ENCODE results near the gene DNM1. TPM values are rescaled to one million over a fixed set of nuclear protein-coding genes. Genes with fewer than 3 reads are reported as not detected.

DNM1 gene
- total RNA-seq, 5 donors from 2014 or later (not counting 1 experiment from before 2014, with no cell fraction given), result 0.95 to 3.0 (median 1.8) TPM

DNA sequence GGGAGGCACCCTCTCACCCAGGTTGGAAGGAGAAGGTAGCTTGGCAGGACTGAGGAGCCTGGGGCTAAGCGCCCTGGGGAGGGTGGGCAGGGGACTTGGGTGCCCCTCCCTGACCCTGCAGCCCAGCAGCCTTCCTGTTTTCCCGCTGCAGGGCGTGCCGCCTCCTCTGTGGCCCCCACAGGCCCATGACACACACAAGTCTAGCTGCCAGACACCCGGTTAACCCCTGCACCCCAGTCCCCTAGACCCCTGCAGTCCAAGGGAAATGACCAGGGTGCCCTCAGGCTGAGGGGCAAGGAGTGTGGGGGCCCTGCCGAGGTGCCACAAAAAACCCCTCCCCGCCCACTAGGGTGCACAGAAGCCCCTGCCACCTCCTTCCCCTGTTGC, 39.6 kb downstream of the DNM1 start:
- ChIA-PET POLR2A (no interaction called here), CTCF (interaction anchor here (0.6 kb wide), 2 partner anchors 59 to 811 kb away, joined by 3 to 4 read pairs; no protein-coding TSS in a partner anchor)
- peaks cover 5 to 9% (median 6%) of the 10 kb centered on the region in 3 donors for H3K4me1 Mint-ChIP-seq
- no peak overlapping the region for H3K4me3 ChIP-seq (ENCODE audit: control insufficient read depth in 1 of 2, extremely low read depth in 1 of 2, low read length in 1 of 2)
- H3K27me3 Mint-ChIP-seq, result peaks cover 15 to 25% of the 10 kb centered on the region in 2 donors
- no peaks in the 10 kb centered on the region for H3K9me3 ChIP-seq
- 66% methylated on average over 4 of the region's 7 CpGs for WGBS (ENCODE audit: insufficient coverage)
- H3K36me3 ChIP-seq (ENCODE audit: control insufficient read depth in 2 of 2, extremely low read depth in 1 of 2, insufficient read depth in 1 of 2, low read length in 1 of 2), result no peaks in the 10 kb centered on the region
- no peaks in the 10 kb centered on the region for H3K9me3 Mint-ChIP-seq
- H3K36me3 Mint-ChIP-seq, result no peaks in the 10 kb centered on the region
- H3K27me3 ChIP-seq (replicated peaks in 1 of 2; ENCODE audit: control insufficient read depth in 2 of 2, extremely low read depth in 1 of 2, insufficient read depth in 2 of 2, low read length in 1 of 2), result peaks cover 0 to 62% of the 10 kb centered on the region in 2 experiments
- DNase-seq, result no peak
- no peak overlapping the region for H3K27ac Mint-ChIP-seq
- no peak overlapping the region for H3K27ac ChIP-seq (ENCODE audit: low read length)
- H3K4me1 ChIP-seq (ENCODE audit: control insufficient read depth in 1 of 2, extremely low read depth in 1 of 2, insufficient read depth in 2 of 2, low read length in 2 of 2), result peaks cover 0 to 7% of the 10 kb centered on the region in 2 experiments
- no peak for ATAC-seq (replicated peaks in 1 of 4)
- H3K4me3 Mint-ChIP-seq, result no peak overlapping the region

GRCh38 chr9:128243215-128244018, 40.2 kb downstream of the DNM1 start:
- no peaks in the 10 kb centered on the region for H3K9me3 Mint-ChIP-seq
- Histone ChIP-seq H3K27me3 (replicated peaks in 1 of 2; ENCODE audit: control insufficient read depth in 2 of 2, extremely low read depth in 1 of 2, insufficient read depth in 2 of 2, low read length in 1 of 2) (peaks cover 0 to 62% of the 10 kb centered on the region in 2 experiments), H3K4me1 (ENCODE audit: control insufficient read depth in 1 of 2, extremely low read depth in 1 of 2, insufficient read depth in 2 of 2, low read length in 2 of 2) (peaks cover 0 to 7% of the 10 kb centered on the region in 2 experiments), H3K36me3 (ENCODE audit: control insufficient read depth in 2 of 2, extremely low read depth in 1 of 2, insufficient read depth in 1 of 2, low read length in 1 of 2) (no peaks in the 10 kb centered on the region), H3K4me3 (ENCODE audit: control insufficient read depth in 1 of 2, extremely low read depth in 1 of 2, low read length in 1 of 2) (no peak overlapping the region), H3K9me3 (no peaks in the 10 kb centered on the region), H3K27ac (ENCODE audit: low read length) (no peak overlapping the region)
- WGBS (ENCODE audit: insufficient coverage), result 30% methylated on average over 7 of the region's 13 CpGs
- POLR2A ChIA-PET, result no interaction called here
- peaks cover 5 to 9% (median 6%) of the 10 kb centered on the region in 3 donors for H3K4me1 Mint-ChIP-seq
- no peaks in the 10 kb centered on the region for H3K36me3 Mint-ChIP-seq
- no peak overlapping the region for H3K27ac Mint-ChIP-seq
- CTCF ChIA-PET, result no interaction called here
- no peak for DNase-seq
- ATAC-seq (replicated peaks in 1 of 4), result no peak
- H3K4me3 Mint-ChIP-seq, result no peak overlapping the region
- H3K27me3 Mint-ChIP-seq, result peaks cover 15 to 25% of the 10 kb centered on the region in 2 donors

- POLR2A ChIA-PET, result no interaction called here
- H3K4me1 ChIP-seq (ENCODE audit: control insufficient read depth in 1 of 2, extremely low read depth in 1 of 2, insufficient read depth in 2 of 2, low read length in 2 of 2), result peaks cover 0 to 7% of the 10 kb centered on the region in 2 experiments
- CTCF ChIA-PET, result no interaction called here
- H3K27me3 Mint-ChIP-seq, result peaks cover 15 to 25% of the 10 kb centered on the region in 2 donors
- H3K9me3 Mint-ChIP-seq, result no peaks in the 10 kb centered on the region
- WGBS (ENCODE audit: insufficient coverage), result 45% methylated on average over 6 of the region's 13 CpGs
- no peak overlapping the region for H3K27ac Mint-ChIP-seq
- H3K4me1 Mint-ChIP-seq, result peaks cover 5 to 9% (median 6%) of the 10 kb centered on the region in 3 donors
- DNase-seq, result no peak
- H3K27ac ChIP-seq (ENCODE audit: low read length), result no peak overlapping the region
- no peak overlapping the region for H3K4me3 ChIP-seq (ENCODE audit: control insufficient read depth in 1 of 2, extremely low read depth in 1 of 2, low read length in 1 of 2)
- H3K36me3 ChIP-seq (ENCODE audit: control insufficient read depth in 2 of 2, extremely low read depth in 1 of 2, insufficient read depth in 1 of 2, low read length in 1 of 2), result no peaks in the 10 kb centered on the region
- no peak overlapping the region for H3K4me3 Mint-ChIP-seq
- H3K27me3 ChIP-seq (replicated peaks in 1 of 2; ENCODE audit: control insufficient read depth in 2 of 2, extremely low read depth in 1 of 2, insufficient read depth in 2 of 2, low read length in 1 of 2), result peaks cover 0 to 62% of the 10 kb centered on the region in 2 experiments
- H3K9me3 ChIP-seq, result no peaks in the 10 kb centered on the region
- H3K36me3 Mint-ChIP-seq, result no peaks in the 10 kb centered on the region
- ATAC-seq (replicated peaks in 1 of 4), result no peak
Observed at GRCh38 chr9:128244091-128244836, 41.1 kb downstream of the DNM1 start.

DNA sequence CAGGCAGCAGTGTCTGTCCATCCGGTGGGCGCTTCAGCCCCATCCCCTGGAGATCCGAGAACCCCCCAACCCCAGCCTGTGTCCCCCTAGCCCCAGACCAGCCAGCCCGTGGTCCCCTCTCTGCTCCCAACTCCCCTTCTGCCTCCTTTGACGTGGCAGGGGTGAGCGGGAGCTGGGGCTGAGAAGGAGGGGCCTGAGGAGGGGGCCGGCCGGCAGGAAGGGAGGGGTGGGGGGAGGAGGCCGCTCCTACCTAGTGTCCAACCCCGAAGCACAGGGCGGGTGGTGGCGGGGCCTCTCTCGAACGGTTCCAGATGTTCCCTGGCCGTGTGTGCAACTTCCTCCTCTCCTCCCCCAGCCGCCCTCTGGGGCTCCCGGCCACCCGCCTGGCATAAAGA, 41.7 kb downstream of the DNM1 start:
- Mint-ChIP-seq H3K27ac (no peak overlapping the region), H3K4me3 (no peak overlapping the region)
- no peak for ATAC-seq (replicated peaks in 1 of 4)

DNA sequence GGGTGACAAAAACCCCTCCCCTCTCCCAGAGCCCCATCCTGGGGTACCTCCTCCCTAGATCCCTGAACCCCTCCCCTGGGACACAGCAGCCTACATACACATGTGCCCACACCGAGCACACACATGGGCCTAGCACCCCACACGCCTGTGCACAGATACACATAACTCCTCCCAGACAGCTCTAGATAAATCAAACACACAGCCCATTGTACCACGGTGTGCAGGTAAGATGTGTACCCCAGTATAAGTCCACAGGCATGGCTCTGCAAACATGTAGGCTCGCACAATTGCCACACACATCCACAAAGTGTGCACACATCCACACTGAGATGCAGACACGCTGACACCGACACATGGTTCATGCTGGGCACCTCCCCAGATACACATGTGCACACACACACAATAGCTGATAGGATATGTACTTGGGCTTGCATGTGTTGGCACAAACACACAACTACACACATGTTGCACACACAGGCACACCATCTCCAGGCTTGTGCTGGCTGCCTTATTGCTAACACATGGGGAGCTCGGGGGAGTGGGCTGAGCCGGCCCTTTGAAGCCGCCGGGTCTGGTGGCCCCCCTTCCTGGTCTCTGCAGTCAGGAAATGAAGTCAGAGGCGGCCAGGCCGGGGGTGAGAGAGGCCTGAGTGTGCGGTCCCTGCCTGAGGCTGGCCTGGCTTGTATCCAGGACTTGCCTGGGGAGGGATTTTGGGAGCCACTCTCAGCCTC, 42.4 kb downstream of the DNM1 start:
- Mint-ChIP-seq H3K4me1 (peaks cover 11 to 15% (median 14%) of the 10 kb centered on the region in 3 donors), H3K4me3 (no peak overlapping the region), H3K36me3 (no peaks in the 10 kb centered on the region), H3K27ac (no peak overlapping the region), H3K27me3 (peaks cover 15 to 23% of the 10 kb centered on the region in 2 donors), H3K9me3 (no peaks in the 10 kb centered on the region)
- Histone ChIP-seq H3K4me1 (ENCODE audit: control insufficient read depth in 1 of 2, extremely low read depth in 1 of 2, insufficient read depth in 2 of 2, low read length in 2 of 2) (peaks cover 0 to 14% of the 10 kb centered on the region in 2 experiments), H3K4me3 (ENCODE audit: control insufficient read depth in 1 of 2, extremely low read depth in 1 of 2, low read length in 1 of 2) (no peak overlapping the region), H3K27me3 (replicated peaks in 1 of 2; ENCODE audit: control insufficient read depth in 2 of 2, extremely low read depth in 1 of 2, insufficient read depth in 2 of 2, low read length in 1 of 2) (peaks cover 0 to 54% of the 10 kb centered on the region in 2 experiments), H3K27ac (ENCODE audit: low read length) (no peak overlapping the region), H3K9me3 (no peaks in the 10 kb centered on the region), H3K36me3 (ENCODE audit: control insufficient read depth in 2 of 2, extremely low read depth in 1 of 2, insufficient read depth in 1 of 2, low read length in 1 of 2) (no peaks in the 10 kb centered on the region)
- ChIA-PET POLR2A (no interaction called here), CTCF (no interaction called here)
- DNase-seq (no peak), ATAC-seq (replicated peaks in 1 of 4) (no peak)
- 46% methylated on average over 9 of the region's 13 CpGs for WGBS (ENCODE audit: insufficient coverage)

More for the DNA sequence above, 41.7 kb downstream of the DNM1 start:
- peaks cover 9 to 13% (median 12%) of the 10 kb centered on the region in 3 donors for H3K4me1 Mint-ChIP-seq
- H3K36me3 Mint-ChIP-seq, result no peaks in the 10 kb centered on the region
- Histone ChIP-seq H3K27ac (ENCODE audit: low read length) (no peak overlapping the region), H3K4me3 (ENCODE audit: control insufficient read depth in 1 of 2, extremely low read depth in 1 of 2, low read length in 1 of 2) (no peak overlapping the region), H3K4me1 (ENCODE audit: control insufficient read depth in 1 of 2, extremely low read depth in 1 of 2, insufficient read depth in 2 of 2, low read length in 2 of 2) (peaks cover 0 to 10% of the 10 kb centered on the region in 2 experiments), H3K36me3 (ENCODE audit: control insufficient read depth in 2 of 2, extremely low read depth in 1 of 2, insufficient read depth in 1 of 2, low read length in 1 of 2) (no peaks in the 10 kb centered on the region), H3K9me3 (no peaks in the 10 kb centered on the region), H3K27me3 (replicated peaks in 1 of 2; ENCODE audit: control insufficient read depth in 2 of 2, extremely low read depth in 1 of 2, insufficient read depth in 2 of 2, low read length in 1 of 2) (peaks cover 0 to 60% of the 10 kb centered on the region in 2 experiments)
- WGBS (ENCODE audit: insufficient coverage), result no CpG with 5 or more reads among the region's 18 CpGs
- POLR2A ChIA-PET, result no interaction called here
- H3K9me3 Mint-ChIP-seq, result no peaks in the 10 kb centered on the region
- CTCF ChIA-PET, result no interaction called here
- H3K27me3 Mint-ChIP-seq, result peaks cover 15 to 25% of the 10 kb centered on the region in 2 donors
- DNase-seq, result peak in 2 of 35 experiments; percentile 1 to 35

GRCh38 chr9:128246471-128246870, 43.3 kb downstream of the DNM1 start:
- Histone ChIP-seq H3K27me3 (replicated peaks in 1 of 2; ENCODE audit: control insufficient read depth in 2 of 2, extremely low read depth in 1 of 2, insufficient read depth in 2 of 2, low read length in 1 of 2) (peaks cover 0 to 47% of the 10 kb centered on the region in 2 experiments), H3K27ac (ENCODE audit: low read length) (no peak overlapping the region), H3K4me1 (ENCODE audit: control insufficient read depth in 1 of 2, extremely low read depth in 1 of 2, insufficient read depth in 2 of 2, low read length in 2 of 2) (peaks cover 5 to 23% of the 10 kb centered on the region in 2 experiments), H3K9me3 (no peaks in the 10 kb centered on the region), H3K4me3 (ENCODE audit: control insufficient read depth in 1 of 2, extremely low read depth in 1 of 2, low read length in 1 of 2) (no peak overlapping the region), H3K36me3 (ENCODE audit: control insufficient read depth in 2 of 2, extremely low read depth in 1 of 2, insufficient read depth in 1 of 2, low read length in 1 of 2) (no peaks in the 10 kb centered on the region)
- ATAC-seq (replicated peaks in 1 of 4), result no peak
- Mint-ChIP-seq H3K4me3 (no peak overlapping the region), H3K4me1 (peaks cover 15 to 20% (median 20%) of the 10 kb centered on the region in 3 donors), H3K9me3 (no peaks in the 10 kb centered on the region), H3K27ac (no peak overlapping the region), H3K36me3 (no peaks in the 10 kb centered on the region), H3K27me3 (peaks cover 15 to 21% of the 10 kb centered on the region in 2 donors)
- CTCF ChIA-PET, result interaction anchor here in 1 of 2 donors (0.5 kb wide), 2 partner anchors 1480 to 1959 kb away, joined by 3 to 5 read pairs; no protein-coding TSS in a partner anchor
- no peak for DNase-seq
- POLR2A ChIA-PET, result no interaction called here
- WGBS (ENCODE audit: insufficient coverage), result no CpG with 5 or more reads among the region's 2 CpGs
